ENCODE data around the gene BCAM. TPM values are rescaled to one million over a fixed set of nuclear protein-coding genes. Genes with fewer than 3 reads are reported as not detected.

Gene BCAM
- total RNA-seq, 1 experiment from 2014 or later: 116 TPM

DNA sequence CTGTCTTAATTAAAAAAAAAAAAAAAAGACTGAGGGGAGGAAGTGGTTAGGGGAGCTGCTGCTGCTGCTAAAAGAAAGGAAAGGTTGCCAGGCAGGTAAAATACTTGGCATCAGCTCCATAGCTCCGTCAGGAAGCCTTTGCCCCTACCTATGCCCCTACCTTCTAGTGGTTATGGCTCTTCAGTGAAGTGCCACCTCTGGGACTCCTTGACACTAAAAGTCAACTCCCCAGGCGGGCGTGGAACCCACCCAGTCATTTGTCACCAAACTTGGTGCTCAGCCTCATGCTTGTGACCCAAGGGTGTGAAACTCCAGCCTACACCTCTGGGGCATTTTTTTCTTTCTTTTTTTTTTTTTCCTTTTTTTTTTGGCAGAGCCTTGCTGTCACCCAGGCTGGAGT lies 32.3 kb downstream of the BCAM start:
- Histone ChIP-seq H3K9me3 (replicated peaks) (no peaks in the 10 kb centered on the region; the same call in 1 of the 2 replicates), H3K27me3 (replicated peaks) (no peaks in the 10 kb centered on the region), H3K27ac (no peak overlapping the region), H3K4me3 (no peak overlapping the region), H3K4me1 (replicated peaks) (peaks cover 15% of the 10 kb centered on the region), H3K36me3 (peaks cover 1% of the 10 kb centered on the region)
- DNase-seq (ENCODE audit: low read depth in 1 of 2, low spot score in 2 of 2): no peak

- peaks cover 38% of the 10 kb centered on the region for H3K36me3 ChIP-seq
- DNase-seq (ENCODE audit: low read depth in 1 of 2, low spot score in 2 of 2): no peak
- H3K9me3 ChIP-seq (replicated peaks): no peaks in the 10 kb centered on the region
- H3K27me3 ChIP-seq (replicated peaks): no peaks in the 10 kb centered on the region
- H3K4me1 ChIP-seq (replicated peaks): peaks cover 40% of the 10 kb centered on the region
- no peak overlapping the region for H3K27ac ChIP-seq
- H3K4me3 ChIP-seq: peak overlapping the region; percentile 38
Measured at GRCh38 chr19:44845286-44845611, 36.3 kb downstream of the BCAM start.

- DNase-seq (ENCODE audit: low read depth in 1 of 2, low spot score in 2 of 2): peak; percentile 98 to 100
- Histone ChIP-seq H3K27ac (peak within 1 kb of the TSS; percentile 99), H3K36me3 (peaks cover 44% of the 10 kb centered on the region), H3K9me3 (replicated peaks) (no peaks in the 10 kb centered on the region), H3K27me3 (replicated peaks) (no peaks in the 10 kb centered on the region), H3K4me1 (replicated peaks) (peaks cover 46% of the 10 kb centered on the region), H3K4me3 (peak within 1 kb of the TSS; percentile 99)
Measured at GRCh38 chr19:44845612-44846454, 36.9 kb downstream of the BCAM start, which contains the start of gene NECTIN2. NECTIN2 (plus strand) TSS chr19:44846297; CDS start chr19:44846526, 229 bp downstream.

GRCh38 chr19:44846455-44847143 lies 37.7 kb downstream of the BCAM start:
- Histone ChIP-seq H3K4me1 (replicated peaks) (peaks cover 47% of the 10 kb centered on the region), H3K27ac (peak overlapping the region; percentile 99), H3K36me3 (peaks cover 51% of the 10 kb centered on the region), H3K4me3 (peak overlapping the region; percentile 99), H3K9me3 (replicated peaks) (no peaks in the 10 kb centered on the region), H3K27me3 (replicated peaks) (no peaks in the 10 kb centered on the region)
- peak; percentile 71 to 79 for DNase-seq (ENCODE audit: low read depth in 1 of 2, low spot score in 2 of 2)

DNA sequence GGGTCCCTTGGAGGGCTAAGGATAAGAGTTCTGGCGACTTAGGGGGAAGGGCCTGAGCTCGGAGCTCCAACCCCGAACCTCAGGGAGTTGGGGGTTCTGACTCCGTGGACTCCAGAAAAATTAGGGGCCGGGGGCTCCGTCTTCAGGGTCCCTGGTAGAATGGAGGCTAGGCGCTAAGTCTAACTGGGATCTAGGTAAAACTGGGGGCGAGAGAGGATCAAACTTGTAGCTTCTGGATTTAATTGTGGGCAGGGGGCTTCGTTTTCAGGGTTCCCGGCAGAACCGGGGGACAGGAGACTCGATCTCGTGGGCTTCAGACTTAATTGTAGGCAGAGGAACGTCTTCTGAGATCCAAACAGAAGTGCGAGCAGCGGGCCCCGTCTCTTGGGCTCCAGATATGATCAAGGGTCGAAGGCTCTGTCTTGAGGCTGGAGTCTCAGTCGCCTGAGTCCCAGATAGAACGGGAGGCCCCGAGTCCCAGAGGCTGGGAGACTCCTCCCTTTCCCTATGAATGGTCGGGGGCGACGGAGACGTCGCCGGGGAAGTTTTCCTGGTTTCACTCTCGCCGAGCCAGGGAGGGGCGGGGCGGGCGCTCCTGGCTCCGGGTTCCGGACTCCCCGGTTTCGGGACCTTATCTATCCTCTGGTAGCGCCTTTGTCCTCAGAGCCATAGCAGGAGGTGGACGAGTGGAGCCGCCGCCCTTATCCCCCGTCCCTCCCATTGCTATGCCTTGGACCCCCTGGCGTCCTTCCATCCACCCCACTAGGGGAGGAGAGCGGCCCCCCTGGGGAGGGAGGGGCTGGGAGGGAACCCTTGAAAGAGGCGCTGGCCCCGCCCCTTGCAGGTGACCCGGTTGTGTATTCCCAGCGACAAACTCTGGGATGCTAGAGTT lies 38.5 kb downstream of the BCAM start:
- peak overlapping the region; percentile 99 for H3K4me3 ChIP-seq
- peak overlapping the region; percentile 99 for H3K27ac ChIP-seq

GRCh38 chr19:44848036-44848811 lies 39.3 kb downstream of the BCAM start:
- Histone ChIP-seq H3K4me1 (replicated peaks) (peaks cover 47% of the 10 kb centered on the region), H3K9me3 (replicated peaks) (no peaks in the 10 kb centered on the region), H3K27me3 (replicated peaks) (no peaks in the 10 kb centered on the region), H3K36me3 (peaks cover 58% of the 10 kb centered on the region), H3K27ac (peak overlapping the region; percentile 99), H3K4me3 (peak overlapping the region; percentile 99)
- DNase-seq (ENCODE audit: low read depth in 1 of 2, low spot score in 2 of 2): peak; percentile 60 to 64

More for the DNA sequence above, 38.5 kb downstream of the BCAM start:
- Histone ChIP-seq H3K36me3 (peaks cover 58% of the 10 kb centered on the region), H3K9me3 (replicated peaks) (no peaks in the 10 kb centered on the region), H3K27me3 (replicated peaks) (no peaks in the 10 kb centered on the region), H3K4me1 (replicated peaks) (peaks cover 47% of the 10 kb centered on the region)
- DNase-seq (ENCODE audit: low read depth in 1 of 2, low spot score in 2 of 2): peak; percentile 66 to 77

- Histone ChIP-seq H3K27ac (peak overlapping the region; percentile 99), H3K4me3 (peak overlapping the region; percentile 99), H3K9me3 (replicated peaks) (no peaks in the 10 kb centered on the region), H3K36me3 (peaks cover 63% of the 10 kb centered on the region), H3K27me3 (replicated peaks) (no peaks in the 10 kb centered on the region), H3K4me1 (replicated peaks) (peaks cover 46% of the 10 kb centered on the region)
- DNase-seq (ENCODE audit: low read depth in 1 of 2, low spot score in 2 of 2): no peak
Measured at GRCh38 chr19:44848812-44849447, 40.0 kb downstream of the BCAM start.

DNA sequence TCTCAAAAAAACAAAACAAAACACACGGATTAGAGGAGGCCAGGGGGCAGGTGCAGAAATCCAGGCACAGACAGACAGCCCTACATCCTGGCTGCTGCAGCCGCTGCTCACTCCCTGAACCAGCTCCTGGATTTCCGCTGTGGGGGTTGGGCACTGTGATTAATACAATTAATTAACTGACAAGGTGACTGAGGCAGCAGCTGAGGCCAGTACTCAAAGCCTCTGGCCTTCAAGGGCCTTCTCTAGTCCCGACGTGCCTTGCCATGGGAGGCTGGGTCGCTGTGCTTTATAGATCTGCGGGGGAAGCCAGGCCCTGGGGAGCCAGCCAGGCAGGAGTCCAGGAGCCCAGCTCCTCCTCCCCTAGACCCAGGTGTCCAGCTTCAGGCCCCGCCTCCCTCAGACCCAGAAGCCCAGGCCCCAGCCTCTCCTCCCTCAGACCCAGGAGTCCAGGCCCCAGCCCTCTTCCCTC lies 41.8 kb downstream of the BCAM start:
- no peaks in the 10 kb centered on the region for H3K27me3 ChIP-seq (replicated peaks)
- H3K36me3 ChIP-seq: peaks cover 74% of the 10 kb centered on the region

DNA sequence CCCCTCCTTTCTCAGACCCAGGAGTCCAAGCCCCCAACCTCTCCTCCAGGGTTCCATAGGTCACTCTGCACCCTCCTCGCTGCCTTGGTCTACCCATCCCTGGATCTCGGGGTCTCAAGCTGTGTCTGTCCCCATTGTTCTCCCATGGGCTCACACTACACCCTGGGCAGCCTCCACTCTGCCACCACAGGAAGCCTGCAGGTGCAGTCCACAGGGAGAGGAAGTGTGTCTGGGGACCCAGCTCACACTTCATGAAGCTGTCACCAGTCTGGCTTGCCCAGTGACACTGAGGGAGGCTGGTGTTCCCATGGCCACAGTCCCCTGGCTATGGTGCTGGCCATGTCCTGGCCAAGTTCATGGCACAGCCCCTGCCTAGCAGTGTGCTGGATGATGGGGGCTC lies 42.5 kb downstream of the BCAM start:
- no peaks in the 10 kb centered on the region for H3K27me3 ChIP-seq (replicated peaks)
- peaks cover 43% of the 10 kb centered on the region for H3K4me1 ChIP-seq (replicated peaks)
- H3K27ac ChIP-seq: no peak overlapping the region
- no peak overlapping the region for H3K4me3 ChIP-seq
- H3K36me3 ChIP-seq: peaks cover 78% of the 10 kb centered on the region
- no peaks in the 10 kb centered on the region for H3K9me3 ChIP-seq (replicated peaks)
- no peak for DNase-seq (ENCODE audit: low read depth in 1 of 2, low spot score in 2 of 2)

More for the DNA sequence above, 41.8 kb downstream of the BCAM start:
- Histone ChIP-seq H3K4me3 (no peak overlapping the region), H3K27ac (no peak overlapping the region), H3K9me3 (replicated peaks) (no peaks in the 10 kb centered on the region), H3K4me1 (replicated peaks) (peaks cover 35% of the 10 kb centered on the region)
- no peak for DNase-seq (ENCODE audit: low read depth in 1 of 2, low spot score in 2 of 2)

GRCh38 chr19:44855606-44856005 lies 46.7 kb downstream of the BCAM start:
- DNase-seq (ENCODE audit: low read depth in 1 of 2, low spot score in 2 of 2): no peak
- Histone ChIP-seq H3K27ac (no peak overlapping the region; the same call in 1 of the 2 replicates), H3K27me3 (replicated peaks) (no peaks in the 10 kb centered on the region), H3K4me3 (no peak overlapping the region), H3K4me1 (replicated peaks) (peaks cover 30% of the 10 kb centered on the region), H3K36me3 (peaks cover 68% of the 10 kb centered on the region), H3K9me3 (replicated peaks) (no peaks in the 10 kb centered on the region)

DNA sequence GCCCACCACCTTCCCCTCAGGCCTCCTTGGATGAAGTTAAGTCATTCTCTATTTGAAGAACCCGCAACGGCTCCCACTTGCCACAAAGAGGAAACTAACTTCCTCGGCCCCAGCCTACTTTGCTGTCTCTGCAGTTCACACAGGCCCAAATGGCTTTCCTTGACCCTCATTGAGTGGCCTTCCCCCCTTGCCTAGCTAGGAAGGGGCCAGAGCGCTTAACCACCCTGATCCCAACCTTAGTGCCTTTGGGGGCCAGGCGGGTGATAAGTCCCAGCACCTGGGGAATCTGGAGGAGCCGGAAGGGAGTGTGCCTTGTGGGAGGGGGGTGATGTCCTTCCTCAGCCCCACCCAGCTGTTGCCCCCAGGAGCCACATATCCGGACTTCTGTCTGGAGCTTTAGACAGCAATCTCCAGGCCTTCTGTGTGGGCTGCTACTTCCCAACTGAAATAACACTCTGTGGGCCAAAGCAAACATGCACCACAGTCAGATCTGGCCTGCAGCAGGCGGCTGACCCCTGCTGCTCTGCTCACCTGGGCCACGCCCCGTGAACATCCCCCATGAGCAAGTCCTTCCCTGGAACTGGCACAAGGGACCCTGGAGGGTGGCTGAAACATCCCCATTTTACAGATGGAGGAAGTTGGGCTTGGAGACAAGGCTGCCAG lies 47.6 kb downstream of the BCAM start:
- DNase-seq (ENCODE audit: low read depth in 1 of 2, low spot score in 2 of 2): peak; percentile 75 to 78
- H3K36me3 ChIP-seq: peaks cover 68% of the 10 kb centered on the region
- no peaks in the 10 kb centered on the region for H3K27me3 ChIP-seq (replicated peaks)
- H3K4me3 ChIP-seq: no peak overlapping the region
- H3K4me1 ChIP-seq (replicated peaks): peaks cover 27% of the 10 kb centered on the region
- peak overlapping the region; percentile 40 for H3K27ac ChIP-seq
- no peaks in the 10 kb centered on the region for H3K9me3 ChIP-seq (replicated peaks)

DNA sequence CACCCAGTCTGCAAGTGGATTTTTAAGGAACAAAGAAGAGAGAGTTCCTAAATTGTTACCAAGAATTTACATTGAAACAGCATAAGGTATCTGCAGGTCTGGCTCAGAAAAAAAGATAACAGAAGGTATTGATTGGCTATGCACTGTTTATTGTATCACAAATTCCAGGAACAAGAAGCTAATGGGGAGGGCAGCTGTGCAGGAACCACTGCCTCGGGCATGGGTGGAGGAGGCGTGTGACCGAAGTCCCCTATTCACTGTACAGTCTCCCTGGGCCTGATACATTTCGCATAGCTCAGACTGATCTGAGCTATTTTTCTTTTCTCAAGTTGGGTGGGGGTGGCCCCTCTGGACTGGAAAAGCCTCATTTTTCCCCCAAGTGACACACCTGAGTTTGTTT lies 48.9 kb downstream of the BCAM start:
- no peaks in the 10 kb centered on the region for H3K27me3 ChIP-seq (replicated peaks)
- H3K4me3 ChIP-seq: no peak overlapping the region
- peaks cover 74% of the 10 kb centered on the region for H3K36me3 ChIP-seq
- H3K27ac ChIP-seq: no peak overlapping the region
- H3K4me1 ChIP-seq (replicated peaks): peaks cover 27% of the 10 kb centered on the region
- DNase-seq (ENCODE audit: low read depth in 1 of 2, low spot score in 2 of 2): no peak
- H3K9me3 ChIP-seq (replicated peaks): no peaks in the 10 kb centered on the region
